HG02642 (cell line): Measurements from ENCODE around the gene ZNF778.
"Not testable (repeated sequence)": the region's sequence is repeated elsewhere in the genome, so short reads cannot be mapped to it uniquely, and the experiment has no call there.

ENCODE experiments used
- ATAC-seq: cut with Tn5 transposase; IDR thresholded peaks from one replicate; pipeline ENCODE4 v1.9.1; 2021; ENCODE audit warnings: mild to moderate bottlenecking; ENCODE audit not compliant: unreplicated experiment, poor library complexity

Gene ZNF778

DNA sequence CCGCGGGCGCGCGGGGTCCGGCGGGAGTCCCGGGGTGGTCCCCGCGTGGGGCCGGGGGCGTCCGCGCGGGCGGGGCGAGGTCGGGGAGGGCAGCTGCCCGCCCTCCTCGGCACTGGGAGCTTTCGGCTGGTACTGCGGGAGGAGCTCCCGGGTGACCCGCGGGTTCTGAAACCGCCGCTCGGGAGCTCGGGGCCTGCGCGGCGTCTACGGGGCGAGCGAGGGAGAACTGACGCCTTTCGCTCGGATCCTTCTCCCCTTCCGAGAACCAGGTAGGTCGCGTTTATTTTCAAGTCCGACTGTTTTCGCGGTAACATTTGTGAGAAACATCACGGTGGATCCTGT is 30.2 kb downstream of the ZNF778 start:
- not testable (repeated sequence) for ATAC-seq

DNA sequence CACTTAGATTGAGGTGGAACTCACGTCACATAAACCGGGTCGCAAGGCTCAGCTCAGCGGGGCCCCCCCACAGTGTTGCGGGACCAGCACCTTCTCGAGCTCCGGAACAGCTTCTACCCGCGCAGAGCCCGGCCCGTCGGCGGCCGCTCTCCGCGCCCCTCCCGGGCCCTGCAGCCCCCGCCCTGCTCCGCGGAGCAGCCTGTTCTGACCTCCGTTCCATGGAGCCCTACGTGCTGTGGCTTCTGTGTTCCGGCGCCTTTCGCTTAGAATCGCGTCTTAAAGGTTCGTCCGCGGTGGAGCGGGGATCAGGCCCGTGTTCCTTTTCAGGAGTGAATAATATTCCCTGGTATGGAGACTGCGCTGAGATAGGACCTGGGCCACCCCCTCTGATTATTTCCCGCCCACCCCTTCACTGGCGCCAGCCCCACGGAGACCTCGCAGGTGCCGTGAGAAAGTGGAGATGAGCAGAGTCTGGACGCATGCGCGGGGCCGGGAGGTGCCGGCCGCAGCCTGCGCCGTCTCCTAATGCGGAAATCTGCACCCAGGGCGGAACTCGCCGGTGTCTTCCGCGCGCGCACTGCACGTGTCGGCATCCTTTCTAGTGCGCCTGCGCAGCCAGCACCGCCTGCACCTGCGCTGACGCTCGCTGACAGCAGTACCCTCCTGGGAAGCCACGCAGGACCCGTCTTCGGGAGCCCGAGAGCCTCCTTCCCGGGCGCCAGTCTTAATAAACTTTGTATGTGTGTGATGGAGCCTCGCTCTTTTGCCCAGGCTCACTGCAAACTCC is 30.9 kb downstream of the ZNF778 start:
- ATAC-seq, result no peak

DNA sequence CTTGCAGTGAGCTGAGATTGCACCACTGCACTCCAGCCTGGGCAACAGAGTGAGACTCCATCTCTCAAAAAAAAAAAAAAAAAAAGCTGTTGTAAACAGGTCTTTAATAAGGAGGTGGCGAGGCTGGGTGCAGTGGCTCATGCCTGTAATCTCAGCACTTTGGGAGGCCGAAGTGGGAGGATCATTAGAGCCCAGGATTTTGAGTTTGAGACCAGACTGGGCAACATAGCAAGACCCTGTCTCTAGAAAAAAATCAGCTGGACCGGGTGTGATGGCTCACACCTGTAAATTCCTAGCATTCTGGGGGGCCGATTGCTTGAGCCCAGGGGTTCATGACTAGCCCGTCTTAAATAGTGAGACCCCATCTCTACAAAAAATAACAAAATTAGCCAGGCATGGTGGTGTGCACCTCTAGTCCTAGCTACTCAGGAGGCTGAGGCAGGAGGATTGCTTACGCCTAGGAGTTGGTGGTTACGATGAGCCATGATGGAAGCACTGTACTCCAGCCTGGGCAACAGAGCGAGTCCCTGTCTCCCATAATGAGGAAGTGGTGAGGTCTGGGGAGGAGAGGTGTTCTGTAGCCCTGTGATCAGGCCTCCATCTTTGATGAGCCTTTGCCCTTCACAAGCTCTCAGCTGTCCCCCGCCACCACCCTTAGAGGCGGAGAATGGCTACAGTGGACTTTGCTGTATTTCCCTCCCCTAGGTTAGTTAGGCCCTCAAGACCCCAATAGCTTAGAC is 36.2 kb downstream of the ZNF778 start:
- ATAC-seq, result no peak

DNA sequence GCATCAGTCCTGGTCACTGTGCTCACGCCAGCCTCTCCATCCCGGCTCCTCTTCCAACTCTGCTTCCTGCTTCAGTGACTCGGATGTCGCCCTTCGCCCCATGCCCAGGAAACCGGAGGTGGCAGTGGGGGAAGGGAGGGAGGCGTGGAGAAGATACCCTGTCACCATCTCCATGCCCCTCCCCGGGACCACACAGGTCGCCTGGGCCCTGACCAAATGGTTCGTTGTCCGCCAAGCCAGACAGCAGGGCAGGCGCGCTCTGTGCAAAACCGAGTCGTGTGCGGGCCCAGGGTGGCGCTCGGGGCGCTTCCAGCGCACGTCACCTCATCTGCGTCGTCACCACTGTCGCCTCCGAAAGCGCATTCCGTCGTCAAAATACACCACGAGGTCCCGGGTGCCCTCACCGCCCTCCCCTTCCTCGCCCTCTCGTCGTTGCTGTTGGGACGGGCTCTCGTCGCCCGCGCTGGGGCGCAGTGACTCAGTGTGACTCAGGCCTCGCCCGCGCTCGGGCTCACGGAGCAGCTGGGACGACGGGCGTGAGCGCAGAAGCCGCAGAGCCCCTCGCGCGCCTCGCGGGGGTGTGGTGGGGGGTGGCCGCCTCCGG is 39.2 kb downstream of the ZNF778 start:
- no peak for ATAC-seq

DNA sequence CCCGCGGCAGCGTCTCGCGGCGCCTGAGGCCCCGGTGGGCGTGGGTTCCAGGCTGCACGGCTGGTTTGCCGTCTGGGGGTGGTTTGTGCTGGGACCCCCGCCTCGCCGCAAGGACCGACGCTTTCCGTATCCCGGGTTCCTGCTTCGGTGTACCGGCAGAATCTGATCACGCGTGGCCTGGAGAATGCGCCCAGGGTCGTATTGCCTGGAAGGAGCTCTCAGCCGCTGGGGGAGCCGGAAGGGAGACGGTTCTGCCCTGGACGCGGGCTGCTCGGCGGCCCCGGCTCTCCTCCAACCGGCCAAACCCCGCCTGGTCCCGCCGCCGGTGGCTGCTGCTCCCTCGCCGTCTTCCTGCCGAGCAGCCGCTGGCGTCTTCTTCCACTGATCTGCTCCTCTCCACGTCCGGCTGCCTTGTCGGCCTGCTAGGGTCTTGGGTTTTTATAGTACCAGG is 39.8 kb downstream of the ZNF778 start:
- no peak for ATAC-seq

DNA sequence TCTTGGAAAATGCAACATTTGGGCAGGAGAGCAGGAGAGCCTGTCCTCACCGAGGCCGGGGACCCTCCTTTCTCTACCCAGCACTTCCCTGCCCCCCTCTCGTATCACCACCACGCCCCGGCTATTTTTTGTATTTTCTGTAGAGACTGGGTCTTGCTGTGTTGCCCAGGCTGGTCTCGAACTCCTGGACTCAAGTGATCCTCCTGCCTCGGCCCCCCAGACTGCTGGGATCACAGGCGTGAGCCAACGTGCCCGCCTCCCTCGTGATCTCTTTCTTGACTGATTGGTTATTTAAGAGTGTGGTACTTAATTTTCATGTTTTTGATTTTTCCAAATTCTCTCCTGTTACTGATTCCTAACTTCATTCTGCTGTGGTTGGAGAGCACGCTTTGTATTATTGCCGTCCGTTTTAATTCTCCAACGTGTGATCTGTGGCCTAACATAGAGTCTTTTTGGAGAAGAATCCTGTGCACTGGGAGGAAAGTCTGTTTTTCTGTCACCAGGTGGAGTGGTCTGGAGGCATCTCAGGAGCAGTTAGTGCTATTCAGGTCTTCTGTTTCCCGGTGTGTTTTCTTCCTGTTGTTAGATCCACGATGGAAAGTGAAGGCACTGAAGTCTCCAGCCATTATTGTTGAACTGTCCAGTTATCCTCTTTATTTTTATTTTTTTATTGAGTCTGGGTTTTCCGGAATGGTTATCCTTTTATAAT is 40.4 kb downstream of the ZNF778 start:
- no peak for ATAC-seq

DNA sequence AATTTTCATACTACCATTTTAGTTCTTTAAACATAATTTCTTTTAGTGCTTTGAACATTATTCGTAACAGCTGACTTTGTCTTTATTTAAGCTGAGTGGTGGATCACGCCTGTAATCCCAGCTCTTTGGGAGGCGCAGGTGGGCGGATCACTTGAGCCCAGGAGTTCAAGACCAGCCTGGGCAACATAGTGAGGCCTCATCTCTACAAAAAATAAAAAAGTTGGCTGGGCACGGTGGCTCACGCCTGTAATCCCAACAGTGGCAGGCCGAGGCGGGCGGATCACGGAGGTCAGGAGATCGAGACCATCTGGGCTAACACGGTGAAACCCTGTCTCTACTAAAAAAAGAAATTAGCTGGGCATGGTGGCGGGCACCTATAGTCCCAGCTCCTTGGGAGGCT is 42.4 kb downstream of the ZNF778 start:
- not testable (repeated sequence) for ATAC-seq

DNA sequence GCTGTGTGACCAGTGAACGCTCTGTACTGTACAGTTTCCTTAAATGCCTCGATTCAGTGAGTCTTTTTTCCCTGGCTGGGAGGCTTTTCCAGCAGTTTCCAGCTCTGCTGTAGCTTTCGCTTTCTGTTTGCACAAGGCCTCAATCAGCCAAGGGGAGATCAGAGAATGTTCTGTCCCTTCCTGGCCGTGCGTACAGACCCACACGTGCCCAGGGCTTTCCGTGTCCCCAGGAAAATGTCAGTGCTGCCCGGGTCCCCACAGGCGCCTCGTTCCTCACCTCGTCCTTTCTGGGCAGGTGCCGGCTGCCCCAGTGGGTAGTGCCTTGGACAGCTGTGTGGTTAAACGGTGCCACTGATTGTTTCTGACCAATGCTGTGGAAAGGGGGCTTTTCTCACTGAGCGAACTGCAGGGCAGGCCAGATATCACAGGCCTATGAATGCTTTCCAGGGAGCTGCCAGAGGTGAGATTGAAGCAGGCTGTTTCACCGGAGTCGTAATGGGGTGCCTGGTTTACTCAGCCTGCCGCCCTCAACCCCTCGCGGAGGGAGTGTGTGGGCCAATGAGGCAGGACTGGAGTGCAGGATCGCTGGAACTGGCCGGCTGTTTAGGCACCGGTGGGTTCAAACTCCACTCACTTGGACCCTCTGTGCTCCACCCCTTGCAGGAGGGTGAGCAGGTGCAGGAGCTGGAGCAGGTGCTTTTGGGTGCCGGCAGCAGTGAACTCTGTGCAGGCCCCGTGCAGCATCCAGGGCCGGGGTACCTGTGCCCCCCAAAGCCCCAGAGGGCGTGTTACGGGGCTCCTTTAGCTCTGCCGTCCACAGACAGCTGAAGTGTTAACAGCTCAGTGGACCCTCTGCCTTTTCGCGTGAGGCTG is 44.4 kb downstream of the ZNF778 start:
- no peak for ATAC-seq

DNA sequence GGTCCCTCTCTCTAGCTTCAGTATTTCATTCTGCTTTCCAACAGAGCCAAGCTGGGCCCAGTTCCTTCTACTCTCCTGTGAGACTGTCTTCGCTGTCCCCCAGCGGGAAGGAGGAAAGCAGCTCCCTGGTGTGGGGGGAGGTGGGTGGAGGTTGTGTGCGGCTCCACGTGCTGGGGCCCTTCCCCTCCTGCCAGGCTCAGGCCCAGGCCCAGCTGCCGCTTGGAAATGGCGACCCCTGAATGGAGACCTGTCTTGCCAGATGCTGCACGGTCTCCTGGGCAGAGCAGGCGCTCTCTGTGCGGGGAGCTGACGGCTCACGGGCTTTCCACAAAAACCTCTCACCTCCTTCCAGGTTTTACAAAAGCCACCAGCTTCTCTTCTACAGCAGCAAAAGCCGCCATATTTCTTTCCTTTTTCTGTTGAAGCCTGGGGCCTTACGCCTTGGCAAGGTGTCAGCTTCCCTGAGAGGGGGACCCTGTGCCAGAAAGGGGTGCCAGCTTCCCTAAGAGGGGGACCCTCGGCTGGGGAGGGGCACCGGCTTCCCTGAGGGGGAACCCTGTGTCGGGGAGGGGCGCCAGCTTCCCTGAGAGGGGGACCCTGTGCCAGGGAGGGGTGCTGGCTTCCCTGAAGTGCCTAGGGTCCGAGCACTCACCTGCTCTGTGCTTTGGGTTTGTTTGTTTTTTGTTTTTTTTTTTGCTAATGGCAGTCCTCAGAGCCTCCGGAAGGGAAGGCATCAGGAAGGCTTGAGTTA is 47.5 kb downstream of the ZNF778 start:
- ATAC-seq, result no peak

DNA sequence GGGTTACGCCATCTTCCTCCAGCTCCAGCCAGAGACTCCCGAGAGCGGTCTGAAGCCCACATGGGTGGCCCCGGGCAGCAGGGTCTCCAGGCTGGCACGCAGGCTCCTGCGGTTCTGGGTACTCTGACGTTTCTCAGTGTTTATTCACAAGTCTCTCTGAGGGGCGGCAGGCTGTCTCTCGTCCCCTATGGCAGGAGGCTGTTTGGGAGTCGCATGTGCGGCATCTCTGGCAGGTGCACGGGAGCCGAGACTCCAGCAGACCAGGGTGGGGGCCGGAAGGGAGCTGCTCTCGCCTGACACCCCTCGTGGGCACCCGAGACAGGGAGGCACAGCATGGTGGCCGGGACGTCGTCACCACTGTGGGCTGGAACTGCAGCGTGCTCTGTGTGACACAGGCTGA is 48.1 kb downstream of the ZNF778 start:
- no peak for ATAC-seq

DNA sequence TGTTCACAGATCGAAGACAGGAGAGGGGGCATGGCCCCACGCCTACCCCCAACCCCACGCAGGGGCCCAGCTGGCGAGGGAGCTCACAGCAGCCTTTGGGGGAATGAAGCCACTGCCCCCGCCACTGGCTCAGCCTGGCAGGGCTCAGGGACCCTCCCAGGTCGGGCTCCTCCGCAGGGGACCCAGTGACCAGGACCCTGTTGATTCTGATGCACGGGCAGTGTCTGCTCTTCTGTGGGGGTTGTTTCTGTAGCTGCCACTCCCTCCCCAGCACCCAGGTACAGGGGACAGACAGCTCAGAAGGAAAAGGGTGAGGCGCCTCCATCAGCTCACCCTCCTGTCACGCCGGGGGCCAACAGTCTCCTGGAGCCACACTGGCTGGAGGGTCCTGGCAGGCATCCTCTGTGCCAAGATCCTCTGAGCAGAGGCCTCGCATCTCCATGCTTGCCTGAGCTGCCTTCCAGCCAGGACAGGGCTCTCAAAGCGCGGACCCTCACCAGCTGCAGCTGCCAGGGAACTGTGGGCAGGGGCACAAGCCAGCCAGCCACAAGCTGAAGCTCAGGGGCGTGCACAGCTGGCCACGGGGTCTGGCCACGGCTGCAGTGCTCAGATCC is 49.1 kb downstream of the ZNF778 start:
- no peak for ATAC-seq

DNA sequence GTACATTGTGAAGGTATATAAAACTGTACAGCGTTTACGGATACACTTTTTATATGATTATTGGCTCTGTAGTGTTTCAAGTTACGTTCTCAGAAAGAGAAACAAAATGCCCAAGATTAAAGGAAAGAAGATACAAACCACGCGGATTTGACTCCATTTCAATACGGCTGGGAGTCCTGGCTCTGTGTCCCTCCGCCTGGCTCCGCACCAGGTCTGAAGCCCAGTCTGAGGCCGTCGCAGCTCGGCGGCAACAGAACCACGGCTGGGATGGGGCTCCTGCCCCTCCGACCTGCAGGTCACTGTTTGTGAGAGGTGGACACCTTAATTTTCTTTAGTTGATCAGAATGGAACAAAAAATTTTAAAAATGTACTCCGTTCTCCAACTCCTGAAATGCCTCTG is 50.2 kb downstream of the ZNF778 start:
- ATAC-seq, result not testable (repeated sequence)

DNA sequence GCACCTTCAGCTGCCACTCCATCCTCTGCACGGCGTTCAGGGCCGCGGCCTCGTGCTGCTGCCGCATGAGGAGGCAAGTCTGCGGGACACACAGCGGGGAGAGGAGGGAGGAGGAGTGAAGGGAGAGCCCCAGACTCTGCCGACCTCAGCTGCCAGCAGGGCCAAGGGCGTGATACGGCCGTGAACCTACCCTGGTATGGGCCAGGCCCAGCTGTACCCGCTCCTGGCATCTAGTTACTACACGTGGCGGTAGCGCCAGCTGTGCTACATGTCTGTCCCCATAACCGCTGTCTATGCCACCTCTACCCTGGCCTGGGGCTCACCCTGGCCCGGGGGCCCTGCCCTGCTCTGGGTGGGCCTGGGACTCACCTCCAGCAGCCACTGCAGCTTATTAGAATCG is 51.1 kb downstream of the ZNF778 start:
- no peak for ATAC-seq

DNA sequence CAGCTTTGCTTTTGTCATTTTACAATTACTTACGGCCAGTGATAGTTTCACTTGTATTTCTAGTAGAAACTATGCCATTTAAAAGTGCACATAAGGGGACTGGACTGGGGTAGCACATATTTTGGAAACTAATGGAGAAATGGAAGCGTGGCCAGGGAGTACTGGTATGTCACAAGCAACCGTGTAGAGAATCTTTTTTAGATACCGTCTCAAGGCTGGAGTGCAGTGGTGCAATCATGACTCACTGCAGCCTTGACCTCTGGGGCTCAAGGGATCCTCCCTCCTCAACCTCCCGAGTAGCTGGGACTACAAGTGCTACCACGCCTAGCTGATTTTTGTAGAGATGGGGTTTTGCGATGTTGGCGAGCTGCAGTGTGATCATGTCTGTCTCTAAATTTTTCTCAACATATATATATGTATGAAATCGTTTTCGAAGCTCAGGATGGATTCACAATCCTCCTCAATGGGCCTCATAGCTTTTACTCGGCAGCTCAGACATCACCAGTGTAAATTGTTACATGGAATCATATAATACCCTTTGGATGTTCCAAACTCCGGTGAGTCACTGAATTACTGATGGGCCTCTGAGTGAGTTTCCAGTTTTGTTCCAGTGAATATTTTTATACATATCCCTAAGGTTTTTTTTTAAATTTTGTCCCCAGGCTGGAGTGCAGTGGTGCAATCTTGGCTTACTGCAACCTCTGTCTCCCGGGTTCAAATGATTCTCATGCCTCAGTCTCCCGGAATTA is 51.7 kb downstream of the ZNF778 start:
- no peak for ATAC-seq

DNA sequence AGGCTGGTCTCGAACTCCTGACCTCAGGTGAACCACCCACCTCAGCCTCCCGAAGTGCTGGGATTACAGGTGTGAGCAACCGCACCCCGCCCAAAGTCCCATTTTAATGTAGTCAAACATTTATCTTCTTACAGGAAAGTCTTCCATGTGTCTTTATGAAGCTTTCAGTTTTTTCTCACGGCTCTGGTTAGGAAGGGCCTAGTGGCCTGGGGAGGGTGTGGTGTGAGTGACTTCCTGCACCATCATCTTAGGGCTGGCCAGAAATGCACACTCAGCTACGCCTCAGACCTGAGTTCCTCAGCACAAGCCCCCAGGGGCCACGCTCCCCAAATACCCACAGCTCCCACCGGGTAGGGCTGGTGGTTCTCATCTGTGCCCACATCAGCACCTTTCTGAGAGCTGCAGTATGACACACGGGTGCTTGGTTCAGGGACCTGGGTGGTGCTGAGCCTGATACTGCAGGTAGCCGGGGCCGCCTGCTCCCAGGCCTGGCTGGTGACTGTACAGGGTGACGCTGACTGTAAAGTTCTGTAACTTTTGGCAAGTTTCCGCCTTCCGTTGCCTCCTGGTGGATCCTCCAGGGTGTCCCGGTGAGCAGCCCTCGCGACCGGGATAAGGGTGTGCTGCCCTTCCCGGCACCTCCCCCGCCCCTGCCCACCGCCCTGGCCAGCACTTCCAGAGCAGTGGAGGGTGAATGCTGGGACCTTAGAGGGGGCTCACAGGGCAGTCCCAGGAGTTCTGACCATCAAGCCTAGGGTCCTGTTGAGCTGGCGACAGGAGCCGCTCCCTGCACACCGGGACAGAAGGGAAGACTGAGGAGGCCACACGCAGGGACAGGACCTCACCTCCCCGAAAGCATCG is 52.5 kb downstream of the ZNF778 start:
- ATAC-seq, result no peak

DNA sequence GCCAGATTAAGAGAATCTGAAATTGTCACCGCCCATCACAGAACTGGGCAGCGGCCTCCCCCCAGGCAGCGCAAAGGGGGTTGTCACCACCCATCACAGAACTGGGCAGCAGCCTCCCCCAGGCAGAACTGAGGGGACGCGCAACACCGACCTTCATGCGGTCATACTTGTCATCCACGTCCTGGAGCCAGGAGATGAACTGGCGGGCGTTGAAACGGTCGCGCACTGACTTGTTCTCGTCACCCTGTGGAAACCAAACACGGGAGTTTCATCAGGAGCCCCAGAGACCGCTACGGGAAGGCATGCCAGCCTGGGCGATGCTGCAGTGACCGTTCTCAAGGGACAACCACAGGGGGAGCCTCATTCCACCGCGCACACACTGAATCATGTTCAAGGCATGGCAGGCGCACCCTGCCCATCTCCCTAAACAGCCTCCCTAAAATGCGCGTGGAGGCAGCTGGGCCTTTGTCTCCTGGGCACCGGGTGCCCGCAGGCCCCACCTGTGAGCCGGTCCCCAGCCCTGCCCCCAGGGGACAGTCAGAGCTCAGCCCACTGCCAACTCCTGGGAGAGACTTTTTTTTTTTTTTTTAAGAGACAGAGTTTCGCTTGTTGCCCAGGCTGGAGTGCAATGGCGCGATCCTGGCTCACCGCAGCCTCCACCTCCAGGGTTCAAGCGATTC is 53.3 kb downstream of the ZNF778 start:
- ATAC-seq, result no peak

DNA sequence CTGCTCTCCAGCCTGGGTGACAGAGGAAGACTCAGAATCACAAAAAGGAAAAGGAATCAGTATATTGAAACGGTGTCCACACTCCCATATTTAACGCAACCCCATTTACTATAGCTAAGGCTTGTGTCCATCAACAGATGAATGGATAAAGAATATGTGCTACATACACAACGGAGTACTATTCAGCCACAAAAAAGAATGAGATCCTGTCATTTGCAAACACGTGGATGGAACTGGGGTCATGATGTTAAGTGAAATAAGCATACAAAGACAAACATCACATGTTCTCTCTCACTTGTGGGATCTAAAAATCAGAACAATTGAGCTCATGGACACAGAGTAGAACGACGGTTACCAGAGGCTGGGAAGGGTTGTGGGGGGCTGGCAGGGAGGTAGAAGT is 55.1 kb downstream of the ZNF778 start:
- no peak for ATAC-seq
